ENCODE measurements around the gene MMEL1. TPM values are rescaled to one million over a fixed set of nuclear protein-coding genes. Genes with fewer than 3 reads are reported as not detected.

The MMEL1 gene
- total and polyA plus RNA-seq, 2 of the 13 experiments (the other 11 are each of a cell fraction or from before 2014, with no cell fraction given) = 0.48 TPM; not detected in 1

- no peak for TF ChIP-seq ZNF230 (CRISPR knock-in tag; IDR thresholded peaks at IDR 0.05)
- no peak for TF ChIP-seq ZMYM3 (CRISPR knock-in tag; IDR thresholded peaks at IDR 0.05)
- no peak for TF ChIP-seq ZNF572 (CRISPR knock-in tag; IDR thresholded peaks at IDR 0.05)
- TF ChIP-seq ZNF446 (CRISPR knock-in tag; IDR thresholded peaks at IDR 0.05) = no peak
- no peak for TF ChIP-seq ZNF710 (CRISPR knock-in tag; IDR thresholded peaks at IDR 0.05; ENCODE audit: borderline replicate concordance)
- 0 out of 2 replicates have a peak, but pooled peaks have one; percentile 11 for TF ChIP-seq GABPB1 (CRISPR knock-in tag; IDR thresholded peaks at IDR 0.05)
- 0 out of 2 replicates have a peak, but pooled peaks have one; percentile 14 for TF ChIP-seq PATZ1 (CRISPR knock-in tag; IDR thresholded peaks at IDR 0.05)
- TF ChIP-seq ZNF777 (CRISPR knock-in tag; IDR thresholded peaks at IDR 0.05) = no peak
- no peak for TF ChIP-seq ZNF280B (CRISPR knock-in tag; IDR thresholded peaks at IDR 0.05; ENCODE audit: borderline replicate concordance)
- no peak for TF ChIP-seq ZNF350 (CRISPR knock-in tag; IDR thresholded peaks at IDR 0.05; ENCODE audit: borderline replicate concordance, low read depth)
- TF ChIP-seq TMF1 (CRISPR knock-in tag; IDR thresholded peaks at IDR 0.05; ENCODE audit: low read depth) = no peak
- TF ChIP-seq ZNF10 (CRISPR knock-in tag; IDR thresholded peaks at IDR 0.05; ENCODE audit: borderline replicate concordance, low read depth) = no peak
- TF ChIP-seq MXD4 (CRISPR knock-in tag; IDR thresholded peaks at IDR 0.05) = no peak
- TF ChIP-seq ZNF687 (CRISPR knock-in tag; IDR thresholded peaks at IDR 0.05) = peak; percentile 63
- TF ChIP-seq RFXAP (CRISPR knock-in tag; IDR thresholded peaks at IDR 0.05; ENCODE audit: borderline replicate concordance) = no peak
- no peak for TF ChIP-seq HHEX (CRISPR knock-in tag; IDR thresholded peaks at IDR 0.05)
- no peak for TF ChIP-seq IKZF4 (CRISPR knock-in tag; IDR thresholded peaks at IDR 0.05; ENCODE audit: borderline replicate concordance, low read depth, not compliant biosample characterization)
- TF ChIP-seq MTA1 (CRISPR knock-in tag; IDR thresholded peaks at IDR 0.05; ENCODE audit: borderline replicate concordance) = no peak
- peak; percentile 58 for TF ChIP-seq SALL1 (CRISPR knock-in tag; IDR thresholded peaks at IDR 0.05)
These were observed 1.4 kb downstream of the MMEL1 start (continued) for GRCh38 chr1:2631136-2632050.

Data from HepG2 (cell line).